ENCODE data around the gene CD3E. TPM values are rescaled to one million over a fixed set of nuclear protein-coding genes. Genes with fewer than 3 reads are reported as not detected.

CD3E gene
- total and polyA plus RNA-seq, 7 experiments from 2014 or later, result 392 to 1,286 (median 692) TPM

- CTCF ChIA-PET, result interaction anchor here (0.8 to 8.6 kb wide), 4 partner anchors 10 to 151 kb away, joined by 3 to 90 read pairs (median 9); partner anchors contain the start of gene CD3E
- no peak for DNase-seq
- H3K36me3 Mint-ChIP-seq, result peaks cover 36 to 57% (median 49%) of the 10 kb centered on the region in 5 donors
- no peak overlapping the region for H3K4me3 ChIP-seq (ENCODE audit: low read length)
- intact Hi-C loops (cut with micrococcal nuclease), result no loop called here
- peak overlapping the region in 4 of 10 donors; percentile 2 to 98 (median 70) for H3K4me3 Mint-ChIP-seq
- peak overlapping the region; percentile 96 for H3K27ac ChIP-seq (ENCODE audit: low read depth, low read length)
- H3K9me3 Mint-ChIP-seq, result peaks cover 0 to 1% (median 0%) of the 10 kb centered on the region in 11 donors
- peaks cover 22 to 54% (median 30%) of the 10 kb centered on the region in 3 experiments for H3K36me3 ChIP-seq (ENCODE audit: control insufficient read depth in 2 of 3, insufficient read depth in 3 of 3, low read length in 3 of 3)
- peaks cover 25 to 30% of the 10 kb centered on the region in 2 donors for H3K4me1 ChIP-seq (ENCODE audit: control insufficient read depth in 2 of 2, insufficient read depth in 2 of 2, low read length in 2 of 2)
- peak overlapping the region in 8 of 9 donors; percentile 73 to 100 (median 96) for H3K27ac Mint-ChIP-seq
- no peaks in the 10 kb centered on the region for H3K27me3 ChIP-seq (ENCODE audit: control insufficient read depth in 2 of 2, insufficient read depth in 2 of 2, low read length in 2 of 2)
- POLR2A ChIA-PET, result no interaction called here
- H3K4me1 Mint-ChIP-seq, result peaks cover 26 to 80% (median 62%) of the 10 kb centered on the region in 7 donors
- H3K27me3 Mint-ChIP-seq, result no peaks in the 10 kb centered on the region
- H3K9me3 ChIP-seq (ENCODE audit: control insufficient read depth in 2 of 3, low read length in 3 of 3), result no peaks in the 10 kb centered on the region
- no peak for ATAC-seq
Observed at GRCh38 chr11:118349475-118349874, 44.9 kb downstream of the CD3E start.

DNA sequence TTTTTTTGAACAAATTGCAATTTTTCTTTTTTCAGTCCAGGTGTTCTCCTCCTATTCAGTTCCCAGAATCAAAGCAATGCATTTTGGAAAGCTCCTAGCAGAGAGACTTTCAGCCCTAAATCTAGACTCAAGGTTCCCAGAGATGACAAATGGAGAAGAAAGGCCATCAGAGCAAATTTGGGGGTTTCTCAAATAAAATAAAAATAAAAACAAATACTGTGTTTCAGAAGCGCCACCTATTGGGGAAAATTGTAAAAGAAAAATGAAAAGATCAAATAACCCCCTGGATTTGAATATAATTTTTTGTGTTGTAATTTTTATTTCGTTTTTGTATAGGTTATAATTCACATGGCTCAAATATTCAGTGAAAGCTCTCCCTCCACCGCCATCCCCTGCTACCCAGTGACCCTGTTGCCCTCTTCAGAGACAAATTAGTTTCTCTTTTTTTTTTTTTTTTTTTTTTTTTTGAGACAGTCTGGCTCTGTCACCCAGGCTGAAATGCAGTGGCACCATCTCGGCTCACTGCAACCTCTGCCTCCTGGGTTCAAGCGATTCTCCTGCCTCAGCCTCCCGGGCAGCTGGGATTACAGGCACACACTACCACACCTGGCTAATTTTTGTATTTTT lies 48.7 kb downstream of the CD3E start:
- H3K27ac ChIP-seq (ENCODE audit: low read depth, low read length), result peak overlapping the region; percentile 62
- no peak overlapping the region for H3K4me3 ChIP-seq (ENCODE audit: low read length)
- peaks cover 22 to 52% (median 30%) of the 10 kb centered on the region in 3 experiments for H3K36me3 ChIP-seq (ENCODE audit: control insufficient read depth in 2 of 3, insufficient read depth in 3 of 3, low read length in 3 of 3)
- Mint-ChIP-seq H3K9me3 (no peaks in the 10 kb centered on the region), H3K27me3 (no peaks in the 10 kb centered on the region), H3K27ac (peak overlapping the region; percentile 38 to 96 (median 91)), H3K4me3 (no peak overlapping the region), H3K36me3 (peaks cover 26 to 42% (median 30%) of the 10 kb centered on the region in 5 donors), H3K4me1 (peaks cover 5 to 53% (median 35%) of the 10 kb centered on the region in 7 donors)
- DNase-seq, result peak in 7 of 9 donors; percentile 21 to 70 (median 61)
- ChIA-PET POLR2A (interaction anchor here (0.6 to 3.6 kb wide), 5 partner anchors 11 to 155 kb away, joined by 3 to 24 read pairs (median 6); partner anchors contain the start of gene CD3D), CTCF (interaction anchor here (0.7 to 8.6 kb wide), 6 partner anchors 8 to 155 kb away, joined by 3 to 90 read pairs (median 8); partner anchors contain the start of genes CD3E and CD3G)
- ATAC-seq, result peak; percentile 51
- H3K27me3 ChIP-seq (ENCODE audit: control insufficient read depth in 2 of 2, insufficient read depth in 2 of 2, low read length in 2 of 2), result no peaks in the 10 kb centered on the region
- peaks cover 13 to 15% of the 10 kb centered on the region in 2 donors for H3K4me1 ChIP-seq (ENCODE audit: control insufficient read depth in 2 of 2, insufficient read depth in 2 of 2, low read length in 2 of 2)
- intact Hi-C loops (cut with micrococcal nuclease), result loop anchor here (1.0 to 2.0 kb wide), 7 partner anchors 9 to 155 kb away; partner anchors contain the start of genes CD3E (in 1 of the 2) and CD3G (in 1 of the 2)
- H3K9me3 ChIP-seq (ENCODE audit: control insufficient read depth in 2 of 3, low read length in 3 of 3), result no peaks in the 10 kb centered on the region

DNA sequence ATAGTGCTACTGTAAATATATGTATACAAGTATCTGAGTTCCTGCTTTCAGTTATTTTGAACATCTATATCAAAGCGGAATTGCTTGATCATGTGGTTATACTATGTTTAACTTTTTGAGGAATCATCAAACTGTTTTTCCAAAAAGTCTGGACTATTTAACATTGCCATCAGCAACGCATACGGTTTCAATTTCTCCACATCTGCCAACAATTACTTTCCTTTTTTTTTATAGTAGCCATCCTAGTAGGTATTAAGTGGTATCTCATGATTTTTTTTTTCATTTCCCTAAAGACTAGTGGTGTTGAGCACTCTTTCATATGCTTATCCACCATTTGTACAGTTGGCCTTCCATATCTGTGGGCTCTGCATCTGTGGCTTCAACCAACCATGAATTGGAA lies 53.5 kb downstream of the CD3E start:
- H3K36me3 ChIP-seq (ENCODE audit: control insufficient read depth in 2 of 3, insufficient read depth in 3 of 3, low read length in 3 of 3), result peaks cover 0 to 6% (median 0%) of the 10 kb centered on the region in 3 experiments
- H3K27ac ChIP-seq (ENCODE audit: low read depth, low read length), result peak overlapping the region; percentile 93
- Mint-ChIP-seq H3K27ac (peak overlapping the region in 8 of 9 donors; percentile 10 to 100 (median 98)), H3K9me3 (peaks cover 0 to 11% (median 0%) of the 10 kb centered on the region in 11 donors), H3K4me3 (no peak overlapping the region), H3K27me3 (peaks cover 0 to 6% (median 0%) of the 10 kb centered on the region in 5 donors), H3K4me1 (peaks cover 23 to 61% (median 50%) of the 10 kb centered on the region in 7 donors), H3K36me3 (peaks cover 0 to 18% (median 7%) of the 10 kb centered on the region in 5 donors)
- DNase-seq (no peak), ATAC-seq (no peak)
- ChIA-PET CTCF (interaction anchor here (0.6 kb wide), 1 partner anchor 62 kb away, joined by 3 read pairs; no protein-coding TSS in a partner anchor), POLR2A (interaction anchor here (0.6 kb wide), 1 partner anchor 213 kb away, joined by 3 read pairs; no protein-coding TSS in a partner anchor)
- H3K4me3 ChIP-seq (ENCODE audit: low read length), result no peak overlapping the region
- no peaks in the 10 kb centered on the region for H3K27me3 ChIP-seq (ENCODE audit: control insufficient read depth in 2 of 2, insufficient read depth in 2 of 2, low read length in 2 of 2)
- H3K4me1 ChIP-seq (ENCODE audit: control insufficient read depth in 2 of 2, insufficient read depth in 2 of 2, low read length in 2 of 2), result peaks cover 19 to 30% of the 10 kb centered on the region in 2 donors
- intact Hi-C loops (cut with micrococcal nuclease), result loop anchor here (2.0 to 5.0 kb wide), 5 partner anchors 43 to 737 kb away; partner anchors contain the start of genes ATP5MG (in 1 of the 2) and CD3E (in 1 of the 2)
- H3K9me3 ChIP-seq (ENCODE audit: control insufficient read depth in 2 of 3, low read length in 3 of 3), result no peaks in the 10 kb centered on the region

GRCh38 chr11:118359295-118359958 lies 54.9 kb downstream of the CD3E start, which contains the start of gene UBE4A:
TSS of gene UBE4A (plus strand) at chr11:118359600. CDS start at chr11:118365081, 5,481 bp downstream.
- no peaks in the 10 kb centered on the region for H3K9me3 ChIP-seq (ENCODE audit: control insufficient read depth in 2 of 3, low read length in 3 of 3)
- peak within 1 kb of the TSS; percentile 87 for H3K4me3 ChIP-seq (ENCODE audit: low read length)
- peaks cover 30 to 61% (median 51%) of the 10 kb centered on the region in 7 donors for H3K4me1 Mint-ChIP-seq

GRCh38 chr11:118364956-118365615 lies 60.6 kb downstream of the CD3E start:
- H3K4me1 Mint-ChIP-seq, result peaks cover 24 to 52% (median 37%) of the 10 kb centered on the region in 7 donors
- no peak overlapping the region for H3K4me3 Mint-ChIP-seq
- no peak overlapping the region for H3K4me3 ChIP-seq (ENCODE audit: low read length)
- peak overlapping the region in 3 of 9 donors; percentile 7 to 59 (median 17) for H3K27ac Mint-ChIP-seq
- H3K27me3 ChIP-seq (ENCODE audit: control insufficient read depth in 2 of 2, insufficient read depth in 2 of 2, low read length in 2 of 2), result no peaks in the 10 kb centered on the region
- POLR2A ChIA-PET, result interaction anchor here (0.8 to 1.3 kb wide), 6 partner anchors 9 to 153 kb away, joined by 3 to 4 read pairs (median 3); no protein-coding TSS in a partner anchor
- DNase-seq (no peak), ATAC-seq (no peak)
- CTCF ChIA-PET, result interaction anchor here (0.5 to 1.2 kb wide), 7 partner anchors 10 to 194 kb away, joined by 3 to 11 read pairs (median 3); no protein-coding TSS in a partner anchor
- peaks cover 16 to 22% of the 10 kb centered on the region in 2 donors for H3K4me1 ChIP-seq (ENCODE audit: control insufficient read depth in 2 of 2, insufficient read depth in 2 of 2, low read length in 2 of 2)
- H3K36me3 ChIP-seq (ENCODE audit: control insufficient read depth in 2 of 3, insufficient read depth in 3 of 3, low read length in 3 of 3), result peaks cover 20 to 44% (median 42%) of the 10 kb centered on the region in 3 experiments
- intact Hi-C loops (cut with micrococcal nuclease), result no loop called here
- no peaks in the 10 kb centered on the region for H3K9me3 Mint-ChIP-seq
- no peaks in the 10 kb centered on the region for H3K9me3 ChIP-seq (ENCODE audit: control insufficient read depth in 2 of 3, low read length in 3 of 3)
- no peak overlapping the region for H3K27ac ChIP-seq (ENCODE audit: low read depth, low read length)
- H3K36me3 Mint-ChIP-seq, result peaks cover 6 to 39% (median 34%) of the 10 kb centered on the region in 5 donors
- H3K27me3 Mint-ChIP-seq, result no peaks in the 10 kb centered on the region

More at GRCh38 chr11:118359295-118359958, 54.9 kb downstream of the CD3E start, which contains the start of gene UBE4A:
- Histone ChIP-seq H3K27ac (ENCODE audit: low read depth, low read length) (peak within 1 kb of the TSS; percentile 93), H3K36me3 (ENCODE audit: control insufficient read depth in 2 of 3, insufficient read depth in 3 of 3, low read length in 3 of 3) (peaks cover 0 to 7% (median 5%) of the 10 kb centered on the region in 3 experiments), H3K4me1 (ENCODE audit: control insufficient read depth in 2 of 2, insufficient read depth in 2 of 2, low read length in 2 of 2) (peaks cover 18 to 27% of the 10 kb centered on the region in 2 donors), H3K27me3 (ENCODE audit: control insufficient read depth in 2 of 2, insufficient read depth in 2 of 2, low read length in 2 of 2) (no peaks in the 10 kb centered on the region)
- intact Hi-C loops (cut with micrococcal nuclease), result loop anchor here (1.0 to 5.0 kb wide), 13 partner anchors 15 to 735 kb away; partner anchors contain the start of genes ATP5MG (in 2 of the 2), CD3E (in 2 of the 2) and CD3G (in 2 of the 2)
- CTCF ChIA-PET, result interaction anchor here (0.8 to 3.6 kb wide), 4 partner anchors 17 to 64 kb away, joined by 3 to 21 read pairs (median 12); partner anchors contain the start of genes CD3D and CD3E
- ATAC-seq, result peak; percentile 96
- H3K4me3 Mint-ChIP-seq, result peak within 1 kb of the TSS; percentile 92 to 99 (median 96)
- H3K27me3 Mint-ChIP-seq, result peaks cover 0 to 6% (median 0%) of the 10 kb centered on the region in 5 donors
- H3K9me3 Mint-ChIP-seq, result peaks cover 0 to 11% (median 0%) of the 10 kb centered on the region in 11 donors
- DNase-seq, result peak; percentile 89 to 96 (median 95)
- peak within 1 kb of the TSS; percentile 96 to 100 (median 98) for H3K27ac Mint-ChIP-seq
- POLR2A ChIA-PET, result interaction anchor here (0.9 to 5.3 kb wide), 16 partner anchors 9 to 858 kb away, joined by 3 to 36 read pairs (median 4); partner anchors contain the start of genes CD3D, CD3E, JAML and KMT2A
- peaks cover 0 to 18% (median 12%) of the 10 kb centered on the region in 5 donors for H3K36me3 Mint-ChIP-seq
